Right lobe of liver (tissue), 6 donors: ENCODE measurements around the gene LRRC10. TPM values are rescaled to one million over a fixed set of nuclear protein-coding genes. Genes with fewer than 3 reads are reported as not detected.
A peak's percentile ranks its signal among the peaks of the same experiment; 100 is the strongest.

ENCODE experiments used
- ATAC-seq, 4 donors: fragments of 200-7000 bp; cut with Tn5 transposase; one replicate each; pipeline ENCODE4 v1.9.1; 2020; ENCODE audit warnings: mild to moderate bottlenecking in 4 of 4, moderate library complexity in 4 of 4
- DNase-seq, 3 donors: peaks; one replicate each; pipeline ENCODE4 v3.0.0-alpha.2; 2020
- H3K27ac ChIP-seq, 3 donors: fragments of 200-600 bp; one replicate each; pipeline ENCODE4 v1.8.0; 2022
- H3K27me3 ChIP-seq, 2 donors: fragments of 200-600 bp; one replicate each; pipeline ENCODE4 v1.8.0; 2022
- H3K36me3 ChIP-seq, 4 donors: fragments of 200-600 bp; sonication (generic) in 1 of 4; one replicate each; pipeline versions ENCODE4 v1.5.1 to v1.8.0; 2017 to 2022; ENCODE audit warnings: control low read depth in 1 of 4
- H3K4me1 ChIP-seq, 4 donors: fragments of 200-600 bp; sonication (generic) in 1 of 4; one replicate each; pipeline versions ENCODE4 v1.5.1 to v1.8.0; 2017 to 2022; ENCODE audit warnings: control low read depth in 1 of 4
- H3K4me3 ChIP-seq, 3 donors: fragments of 200-600 bp; one replicate each; pipeline ENCODE4 v1.8.0; 2022
- H3K9me3 ChIP-seq, 4 donors: fragments of 200-600 bp; sonication (generic) in 1 of 4; one replicate each; pipeline versions ENCODE4 v1.5.1 to v1.8.0; 2017 to 2022; ENCODE audit warnings: control low read depth in 1 of 4
- POLR2A ChIP-seq: fragments of 450-650 bp; IDR thresholded peaks from one replicate; pipeline ENCODE4 v1.6.1; 2017; ENCODE audit warnings: antibody characterized with exemption, mild to moderate bottlenecking
- WGBS: methylation state at CpG from one replicate; pipeline ENCODE4 v1.1.6; 2018; ENCODE audit warnings: low coverage, low lambda C conversion rate; ENCODE audit not compliant: insufficient coverage; ENCODE audit errors: missing lambda C conversion rate; 5-methylcytosine and 5-hydroxymethylcytosine counted together
- intact Hi-C, 2 donors: fragments of 100-400 bp; cut with DNase I; formaldehyde crosslinking; loops; one replicate each; pipeline versions ENCODE4 v1.11.2 to v1.14.1; 2022
- long read RNA-seq: library from polyadenylated mRNA; unstranded; transcript quantifications from one replicate; pipeline ENCODE4 v2.0.0, GENCODE V29; 2019
- total RNA-seq, 6 experiments: library from RNA; depleted of rRNA in 2 of 6; stranded (reverse); fragments of >200 nt in 2 of 6; fragmentation: NEBNext Ultra II Directional in 3 of 6; extraction: Animal tissue kit (Norgen Biotek cat#: 25700) in 3 of 6; gene quantifications; one replicate each; pipeline versions ENCODE4 v1.1.0 to v1.2.4, GENCODE V29; 2016 to 2023
- TF ChIP-seq, protein P1 (sequence below), 4 donors: fragments of 200-600 bp in 3 of 4; fragments of 450-650 bp in 1 of 4; IDR thresholded peaks; one replicate each; pipeline versions ENCODE4 v1.5.1 to v1.8.0; 2016 to 2022; ENCODE audit warnings: antibody characterized with exemption in 4 of 4, mild to moderate bottlenecking in 2 of 4
- donor health status: DM: no; HTN: yes; CAD: no.
- donor health status: DM: no; HTN: no; CAD: no.
- donor health status: DM: no; HTN: no; CAD: no.
- donor health status: DM: no; HTN: yes; CAD: no.
- donor health status: DM: no; HTN: yes; CAD: no.

LRRC10 gene, protein sequence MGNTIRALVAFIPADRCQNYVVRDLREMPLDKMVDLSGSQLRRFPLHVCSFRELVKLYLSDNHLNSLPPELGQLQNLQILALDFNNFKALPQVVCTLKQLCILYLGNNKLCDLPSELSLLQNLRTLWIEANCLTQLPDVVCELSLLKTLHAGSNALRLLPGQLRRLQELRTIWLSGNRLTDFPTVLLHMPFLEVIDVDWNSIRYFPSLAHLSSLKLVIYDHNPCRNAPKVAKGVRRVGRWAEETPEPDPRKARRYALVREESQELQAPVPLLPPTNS
- total RNA-seq, result not detected
- long read RNA-seq, result 0 reads

- Histone ChIP-seq H3K4me3 (no peak within 1 kb of the TSS), H3K27ac (no peak within 1 kb of the TSS), H3K36me3 (no peaks in the 10 kb centered on the region), H3K27me3 (no peaks in the 10 kb centered on the region), H3K9me3 (no peaks in the 10 kb centered on the region), H3K4me1 (no peaks in the 10 kb centered on the region)
- no peak for ATAC-seq
- 50% methylated on average over 2 of the region's 11 CpGs for WGBS
- DNase-seq, result no peak
- intact Hi-C loops, result no loop called here
- no peak for TF ChIP-seq POLR2A
- TF ChIP-seq, protein P1, sequence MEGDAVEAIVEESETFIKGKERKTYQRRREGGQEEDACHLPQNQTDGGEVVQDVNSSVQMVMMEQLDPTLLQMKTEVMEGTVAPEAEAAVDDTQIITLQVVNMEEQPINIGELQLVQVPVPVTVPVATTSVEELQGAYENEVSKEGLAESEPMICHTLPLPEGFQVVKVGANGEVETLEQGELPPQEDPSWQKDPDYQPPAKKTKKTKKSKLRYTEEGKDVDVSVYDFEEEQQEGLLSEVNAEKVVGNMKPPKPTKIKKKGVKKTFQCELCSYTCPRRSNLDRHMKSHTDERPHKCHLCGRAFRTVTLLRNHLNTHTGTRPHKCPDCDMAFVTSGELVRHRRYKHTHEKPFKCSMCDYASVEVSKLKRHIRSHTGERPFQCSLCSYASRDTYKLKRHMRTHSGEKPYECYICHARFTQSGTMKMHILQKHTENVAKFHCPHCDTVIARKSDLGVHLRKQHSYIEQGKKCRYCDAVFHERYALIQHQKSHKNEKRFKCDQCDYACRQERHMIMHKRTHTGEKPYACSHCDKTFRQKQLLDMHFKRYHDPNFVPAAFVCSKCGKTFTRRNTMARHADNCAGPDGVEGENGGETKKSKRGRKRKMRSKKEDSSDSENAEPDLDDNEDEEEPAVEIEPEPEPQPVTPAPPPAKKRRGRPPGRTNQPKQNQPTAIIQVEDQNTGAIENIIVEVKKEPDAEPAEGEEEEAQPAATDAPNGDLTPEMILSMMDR (IDR thresholded peaks at IDR 0.05), result no peak
Observed at GRCh38 chr12:69610729-69611128, at the start of gene LRRC10. Gene LRRC10 (minus strand): TSS chr12:69610907. CDS start chr12:69610838, 69 bp downstream.

GRCh38 chr12:69660164-69660863, 49.6 kb upstream of the LRRC10 start:
- H3K4me3 ChIP-seq, result no peak overlapping the region
- no peaks in the 10 kb centered on the region for H3K36me3 ChIP-seq
- 8% methylated on average over 1 of the region's 1 CpG for WGBS
- intact Hi-C loops, result no loop called here
- ATAC-seq (no peak), DNase-seq (no peak)
- H3K9me3 ChIP-seq, result no peaks in the 10 kb centered on the region
- no peak for TF ChIP-seq POLR2A
- TF ChIP-seq, protein P1 (IDR thresholded peaks at IDR 0.05), result no peak
- no peaks in the 10 kb centered on the region for H3K4me1 ChIP-seq
- H3K27me3 ChIP-seq, result no peaks in the 10 kb centered on the region
- H3K27ac ChIP-seq, result no peak overlapping the region

DNA sequence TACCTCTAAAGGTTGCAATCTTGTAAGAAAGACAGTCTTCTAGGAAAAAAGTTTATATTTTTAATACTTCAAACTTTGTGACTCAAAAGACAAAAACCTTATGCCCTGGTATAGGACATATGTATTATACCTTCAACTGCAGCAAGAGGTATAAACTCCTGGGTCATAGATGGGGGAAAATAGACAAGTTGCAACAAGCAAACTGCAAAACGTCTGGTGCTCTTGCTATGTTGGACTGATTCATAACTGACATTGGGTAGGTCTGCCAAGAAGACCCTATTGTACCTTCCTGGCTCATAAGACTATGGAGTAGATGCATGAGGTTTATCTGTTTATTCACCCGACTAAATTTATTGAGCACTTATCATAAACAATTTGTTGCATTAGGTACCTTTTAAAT, 47.5 kb upstream of the LRRC10 start:
- DNase-seq (no peak), ATAC-seq (no peak)
- intact Hi-C loops, result no loop called here
- H3K27me3 ChIP-seq, result no peaks in the 10 kb centered on the region
- no peak for TF ChIP-seq POLR2A
- TF ChIP-seq, protein P1 (IDR thresholded peaks at IDR 0.05), result no peak
- no peaks in the 10 kb centered on the region for H3K9me3 ChIP-seq
- no peak overlapping the region for H3K27ac ChIP-seq
- H3K4me3 ChIP-seq, result no peak overlapping the region
- no peaks in the 10 kb centered on the region for H3K4me1 ChIP-seq
- no peaks in the 10 kb centered on the region for H3K36me3 ChIP-seq
- WGBS, result 33% methylated on average over 2 of the region's 2 CpGs

DNA sequence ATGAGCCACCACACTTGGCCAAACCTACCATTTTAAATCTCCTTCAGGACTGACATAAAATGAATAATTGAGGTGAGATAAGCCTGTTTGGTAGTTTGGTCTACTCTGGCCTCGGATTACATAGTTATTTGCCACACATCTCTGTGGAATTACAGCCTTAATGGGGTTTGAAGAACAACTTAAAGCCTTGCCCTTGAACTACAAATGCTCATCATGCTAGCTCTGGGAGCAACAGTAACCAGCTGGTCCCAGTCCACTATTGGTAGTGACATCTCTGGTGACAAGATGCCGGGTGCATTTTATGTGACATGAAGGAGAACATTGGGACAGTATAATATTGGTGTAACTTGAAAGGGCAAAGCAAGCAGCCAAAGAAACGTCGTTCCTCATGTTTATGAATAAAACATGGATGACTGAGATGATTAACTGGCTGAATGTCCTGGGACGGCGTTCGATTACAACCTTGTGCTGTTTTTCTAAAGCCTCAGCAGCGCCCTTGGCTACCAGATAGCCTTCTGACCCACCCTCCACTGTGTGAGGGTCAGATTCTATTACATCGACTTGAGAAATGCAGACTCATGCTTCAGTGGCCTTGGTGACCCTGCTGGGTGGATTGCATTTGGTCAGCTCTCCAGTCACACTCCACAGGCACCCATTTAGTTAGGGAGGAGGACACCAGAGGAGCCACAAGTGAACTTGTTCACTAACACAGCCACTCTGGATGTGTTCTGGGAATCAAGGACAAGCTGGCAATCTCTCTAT, 46.9 kb upstream of the LRRC10 start:
- Histone ChIP-seq H3K27me3 (no peaks in the 10 kb centered on the region), H3K9me3 (no peaks in the 10 kb centered on the region), H3K27ac (no peak overlapping the region), H3K4me3 (no peak overlapping the region), H3K36me3 (no peaks in the 10 kb centered on the region), H3K4me1 (no peaks in the 10 kb centered on the region)
- TF ChIP-seq, protein P1 (IDR thresholded peaks at IDR 0.05), result no peak
- TF ChIP-seq POLR2A, result no peak
- WGBS, result 64% methylated on average over 9 of the region's 9 CpGs
- ATAC-seq (peak in 2 of 4 donors; percentile 10 to 28), DNase-seq (no peak)
- intact Hi-C loops, result no loop called here
